OCI-LY7 (cell line): ENCODE measurements around the gene COL5A1. TPM values are rescaled to one million over a fixed set of nuclear protein-coding genes. Genes with fewer than 3 reads are reported as not detected.
"Not testable (repeated sequence)": the region's sequence is repeated elsewhere in the genome, so short reads cannot be mapped to it uniquely, and the experiment has no call there.

Source experiments
- BruUV-seq: library from RNA; stranded (reverse); fragments of 400-500 nt; replicated peaks from 2 replicates; lab custom pipeline; 2021; lab: Mats Ljungman, UMichigan
- CTCF ChIA-PET: fragments of 300-600 bp; sonication (Branson Sonifier 250); formaldehyde crosslinking; loops from one replicate; lab custom pipeline; 2022; ENCODE audit warnings: antibody characterized with exemption; ENCODE audit not compliant: unreplicated experiment; lab: Charles Lee
- POLR2A ChIA-PET: fragments of 300-600 bp; sonication (Branson Sonifier 250); formaldehyde crosslinking; loops from one replicate; lab custom pipeline; 2022; ENCODE audit warnings: antibody characterized with exemption; lab: Charles Lee
- DNase-seq: peaks from one replicate; pipeline ENCODE4 v3.0.0-alpha.2; 2015; ENCODE audit warnings: low spot score
- H2AFZ ChIP-seq: fragments of 200-600 bp; sonication (generic), shearing (Covaris generic); 2 replicates; pipeline ENCODE4 v1.6.1; 2014; ENCODE audit warnings: mild to moderate bottlenecking, antibody characterized with exemption, low read length, moderate library complexity
- H3K27ac ChIP-seq: fragments of 200-600 bp; sonication (generic); 2 replicates; pipeline ENCODE4 v1.5.1; 2014; ENCODE audit warnings: mixed run types, low read depth, mild to moderate bottlenecking, moderate library complexity, low read length, inconsistent platforms; ENCODE audit not compliant: poor library complexity, severe bottlenecking
- H3K36me3 ChIP-seq: fragments of 200-600 bp; sonication (generic); 2 replicates; pipeline ENCODE4 v1.6.1; 2014; ENCODE audit warnings: mild to moderate bottlenecking, antibody characterized with exemption, low read length, moderate library complexity, mixed read lengths; ENCODE audit not compliant: insufficient read depth
- H3K4me1 ChIP-seq: fragments of 200-600 bp; sonication (generic); 2 replicates; pipeline ENCODE4 v1.5.1; 2014; ENCODE audit warnings: mild to moderate bottlenecking, low read length; ENCODE audit not compliant: insufficient read depth, poor library complexity, severe bottlenecking
- H3K4me2 ChIP-seq: fragments of 200-600 bp; sonication (generic); 2 replicates; pipeline ENCODE4 v1.6.1; 2014; ENCODE audit warnings: mild to moderate bottlenecking, low read length
- H3K4me3 ChIP-seq: fragments of 200-600 bp; sonication (generic); 2 replicates; pipeline ENCODE4 v1.5.1; 2014; ENCODE audit warnings: mild to moderate bottlenecking, low read depth, low read length; ENCODE audit not compliant: poor library complexity, severe bottlenecking
- H3K79me2 ChIP-seq: fragments of 200-600 bp; sonication (generic); 2 replicates; pipeline ENCODE4 v1.6.1; 2016; ENCODE audit warnings: low read depth, mild to moderate bottlenecking, low read length, moderate library complexity, mixed read lengths; ENCODE audit not compliant: insufficient read depth
- H3K9me2 ChIP-seq: fragments of 200-600 bp; sonication (generic); 2 replicates; pipeline ENCODE4 v1.6.1; 2016; ENCODE audit warnings: mild to moderate bottlenecking, low read length, mixed read lengths; ENCODE audit not compliant: insufficient read depth
- H3K9me3 ChIP-seq: fragments of 200-600 bp; sonication (generic); 2 replicates; pipeline ENCODE4 v1.6.1; 2014; ENCODE audit warnings: mild to moderate bottlenecking, mixed run types, low read length, mixed read lengths
- H4K20me1 ChIP-seq: fragments of 200-600 bp; sonication (generic); 2 replicates; pipeline ENCODE4 v1.6.1; 2014; ENCODE audit warnings: mild to moderate bottlenecking, antibody characterized with exemption, low read length, moderate library complexity, mixed read lengths; ENCODE audit not compliant: insufficient read depth
- CTCF ChIP-seq: fragments of 200-600 bp; sonication (generic); conservative IDR thresholded peaks from 2 replicates; pipeline ENCODE4 v1.5.1; 2014; ENCODE audit warnings: mild to moderate bottlenecking, antibody characterized with exemption, low read length, moderate library complexity, mixed read lengths
- EZH2phosphoT487 ChIP-seq: fragments of 200-600 bp; sonication (generic); IDR thresholded peaks from 2 replicates; pipeline ENCODE4 v1.6.1; 2018; ENCODE audit warnings: low read depth, borderline replicate concordance, mild to moderate bottlenecking, mixed run types, antibody characterized with exemption, low read length, moderate library complexity, mixed read lengths
- intact Hi-C: fragments of 100-400 bp; cut with micrococcal nuclease; formaldehyde crosslinking; loops from one replicate; pipeline ENCODE4 v1.10.0; 2022; ENCODE audit not compliant: unreplicated experiment
- total RNA-seq, 2 experiments: library from RNA; depleted of rRNA in 1 of 2; stranded (reverse); fragments of >200 nt in 1 of 2; shearing (Covaris generic) in 1 of 2; gene quantifications; 2 replicates each; pipeline ENCODE4 v1.2.3, GENCODE V29; 2014 to 2022

The COL5A1 gene
- total RNA-seq, 2 experiments from 2014 or later = 12.2 to 28.6 TPM

GRCh38 chr9:134855231-134855899, 213.8 kb downstream of the COL5A1 start:
- no peak overlapping the region for H3K4me3 ChIP-seq
- no peak for DNase-seq
- H3K9me3 ChIP-seq = no peaks in the 10 kb centered on the region
- intact Hi-C loops = no loop called here
- POLR2A ChIA-PET = no interaction called here
- H4K20me1 ChIP-seq = no peaks in the 10 kb centered on the region
- no peaks in the 10 kb centered on the region for H3K36me3 ChIP-seq
- H3K9me2 ChIP-seq = no peaks in the 10 kb centered on the region
- H2AFZ ChIP-seq = no peak overlapping the region
- peaks cover 7% of the 10 kb centered on the region for H3K4me1 ChIP-seq
- no TSS peak for BruUV-seq
- H3K79me2 ChIP-seq = no peaks in the 10 kb centered on the region
- no peak overlapping the region for H3K4me2 ChIP-seq
- H3K27ac ChIP-seq = no peak overlapping the region
- no peak for TF ChIP-seq CTCF
- no peak for TF ChIP-seq EZH2phosphoT487
- CTCF ChIA-PET = no interaction called here

- ChIA-PET CTCF (no interaction called here), POLR2A (no interaction called here)
- DNase-seq = no peak
- Histone ChIP-seq H3K4me2 (no peak overlapping the region), H3K4me1 (peaks cover 7% of the 10 kb centered on the region), H3K4me3 (no peak overlapping the region), H3K36me3 (no peaks in the 10 kb centered on the region), H3K9me3 (no peaks in the 10 kb centered on the region), H3K79me2 (no peaks in the 10 kb centered on the region), H4K20me1 (no peaks in the 10 kb centered on the region), H2AFZ (no peak overlapping the region), H3K27ac (no peak overlapping the region), H3K9me2 (no peaks in the 10 kb centered on the region)
- intact Hi-C loops = no loop called here
- no peak for TF ChIP-seq CTCF
- no peak for TF ChIP-seq EZH2phosphoT487
- BruUV-seq = no TSS peak
Observed at GRCh38 chr9:134855900-134856377, 214.3 kb downstream of the COL5A1 start.

GRCh38 chr9:134857451-134857850, 215.8 kb downstream of the COL5A1 start:
- H2AFZ ChIP-seq, H3K4me2 ChIP-seq, intact Hi-C loops, BruUV-seq, H3K36me3 ChIP-seq, CTCF ChIA-PET, H3K4me1 ChIP-seq, H3K9me3 ChIP-seq, H4K20me1 ChIP-seq, H3K4me3 ChIP-seq, H3K9me2 ChIP-seq, H3K27ac ChIP-seq, DNase-seq, H3K79me2 ChIP-seq: not testable (repeated sequence)
- POLR2A ChIA-PET = interaction anchor here (0.7 to 1.2 kb wide), 2 partner anchors 67 to 73 kb away, joined by 4 read pairs; no protein-coding TSS in a partner anchor
